Activated CD8-positive, alpha-beta T cell treated with anti-CD3 and anti-CD28 coated beads for 36 hours (primary cell): ENCODE results near the gene CRIP2. TPM values are rescaled to one million over a fixed set of nuclear protein-coding genes. Genes with fewer than 3 reads are reported as not detected.
A peak's percentile ranks its signal among the peaks of the same experiment; 100 is the strongest.

ENCODE experiments used
- ATAC-seq: fragments of 200-7000 bp; cut with Tn5 transposase; one replicate; pipeline ENCODE4 v1.10.0; 2021; ENCODE audit warnings: mild to moderate bottlenecking, moderate library complexity
- CTCF ChIA-PET: fragments of 350-600 bp; sonication (Branson Sonifier 250); formaldehyde crosslinking; loops from one replicate; lab custom pipeline; 2021; ENCODE audit warnings: antibody characterized with exemption; lab: Charles Lee
- POLR2A ChIA-PET: fragments of 350-600 bp; sonication (Branson Sonifier 250); formaldehyde crosslinking; loops from one replicate; lab custom pipeline; 2021; ENCODE audit warnings: antibody characterized with exemption; lab: Charles Lee
- DNase-seq: peaks from one replicate; pipeline ENCODE4 v3.0.0-alpha.2; 2020
- H3K27ac Mint-ChIP-seq: one replicate; pipeline ENCODE4 v1.8.0; 2021; ENCODE audit warnings: mild to moderate bottlenecking, mixed read lengths
- H3K27me3 Mint-ChIP-seq: one replicate; pipeline ENCODE4 v1.8.0; 2021; ENCODE audit warnings: mixed read lengths
- H3K36me3 Mint-ChIP-seq: one replicate; pipeline ENCODE4 v1.8.0; 2021; ENCODE audit warnings: low read depth, mixed read lengths
- H3K4me1 Mint-ChIP-seq: one replicate; pipeline ENCODE4 v1.8.0; 2021; ENCODE audit warnings: low read depth, mixed read lengths
- H3K4me3 Mint-ChIP-seq: one replicate; pipeline ENCODE4 v1.8.0; 2021; ENCODE audit warnings: mild to moderate bottlenecking, moderate library complexity, mixed read lengths
- H3K9me3 Mint-ChIP-seq: one replicate; pipeline ENCODE4 v1.8.0; 2021; ENCODE audit warnings: mixed read lengths
- intact Hi-C: fragments of 100-400 bp; cut with micrococcal nuclease; formaldehyde crosslinking; loops from one replicate; pipeline ENCODE4 v1.10.0; 2022
- total RNA-seq, 2 experiments: library from RNA; stranded (reverse); gene quantifications; one replicate each; pipeline ENCODE4 v1.2.3, GENCODE V29; 2021
- TF ChIP-seq, protein P1 (sequence below): fragments of 200-600 bp; IDR thresholded peaks from one replicate; pipeline ENCODE4 v1.8.0; 2022; ENCODE audit warnings: antibody characterized with exemption, mild to moderate bottlenecking

CRIP2 gene
- total RNA-seq, 2 experiments from 2014 or later: 0.45 TPM; not detected in 1

DNA sequence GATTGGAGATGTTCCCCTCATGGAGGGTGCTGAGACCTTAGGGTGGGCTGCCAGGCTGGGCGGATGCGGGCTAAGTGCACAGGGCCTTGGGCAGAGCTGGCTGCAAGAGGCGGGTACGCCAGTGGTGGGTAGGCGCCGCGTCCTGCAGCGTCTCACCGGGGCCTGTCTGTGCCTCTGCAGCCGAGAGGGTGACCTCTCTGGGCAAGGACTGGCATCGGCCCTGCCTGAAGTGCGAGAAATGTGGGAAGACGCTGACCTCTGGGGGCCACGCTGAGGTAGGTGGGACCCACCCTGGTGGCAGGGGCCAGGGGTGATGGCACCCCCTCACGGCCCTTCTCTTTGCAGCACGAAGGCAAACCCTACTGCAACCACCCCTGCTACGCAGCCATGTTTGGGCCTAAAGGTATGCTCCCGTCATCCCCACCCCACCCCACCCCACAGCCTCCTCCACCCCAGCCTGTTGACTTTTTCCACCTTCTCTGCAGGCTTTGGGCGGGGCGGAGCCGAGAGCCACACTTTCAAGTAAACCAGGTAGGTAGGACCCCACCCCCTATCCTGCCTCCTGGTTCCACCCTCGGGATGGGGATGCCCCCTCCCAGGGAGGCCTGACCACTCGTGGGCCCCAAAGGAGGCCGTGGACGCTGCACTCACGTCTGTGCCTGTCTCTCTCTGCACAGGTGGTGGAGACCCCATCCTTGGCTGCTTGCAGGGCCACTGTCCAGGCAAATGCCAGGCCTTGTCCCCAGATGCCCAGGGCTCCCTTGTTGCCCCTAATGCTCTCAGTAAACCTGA is 13.6 kb downstream of the CRIP2 start:
- Mint-ChIP-seq H3K27me3 (no peaks in the 10 kb centered on the region), H3K36me3 (no peaks in the 10 kb centered on the region), H3K4me3 (peak overlapping the region; percentile 75), H3K27ac (peak overlapping the region; percentile 66), H3K9me3 (no peaks in the 10 kb centered on the region), H3K4me1 (peaks cover 33% of the 10 kb centered on the region)
- ChIA-PET POLR2A (interaction anchor here (0.5 to 3.3 kb wide), 3 partner anchors 20 to 91 kb away, joined by 3 to 11 read pairs (median 3); no protein-coding TSS in a partner anchor), CTCF (interaction anchor here (1.2 to 3.2 kb wide), 2 partner anchors 13 to 116 kb away, joined by 4 to 84 read pairs; no protein-coding TSS in a partner anchor)
- ATAC-seq (no peak), DNase-seq (peak; percentile 46)
- intact Hi-C loops: loop anchor here (5.0 kb wide), 1 partner anchor 116 kb away; no protein-coding TSS in a partner anchor
- TF ChIP-seq, protein P1, sequence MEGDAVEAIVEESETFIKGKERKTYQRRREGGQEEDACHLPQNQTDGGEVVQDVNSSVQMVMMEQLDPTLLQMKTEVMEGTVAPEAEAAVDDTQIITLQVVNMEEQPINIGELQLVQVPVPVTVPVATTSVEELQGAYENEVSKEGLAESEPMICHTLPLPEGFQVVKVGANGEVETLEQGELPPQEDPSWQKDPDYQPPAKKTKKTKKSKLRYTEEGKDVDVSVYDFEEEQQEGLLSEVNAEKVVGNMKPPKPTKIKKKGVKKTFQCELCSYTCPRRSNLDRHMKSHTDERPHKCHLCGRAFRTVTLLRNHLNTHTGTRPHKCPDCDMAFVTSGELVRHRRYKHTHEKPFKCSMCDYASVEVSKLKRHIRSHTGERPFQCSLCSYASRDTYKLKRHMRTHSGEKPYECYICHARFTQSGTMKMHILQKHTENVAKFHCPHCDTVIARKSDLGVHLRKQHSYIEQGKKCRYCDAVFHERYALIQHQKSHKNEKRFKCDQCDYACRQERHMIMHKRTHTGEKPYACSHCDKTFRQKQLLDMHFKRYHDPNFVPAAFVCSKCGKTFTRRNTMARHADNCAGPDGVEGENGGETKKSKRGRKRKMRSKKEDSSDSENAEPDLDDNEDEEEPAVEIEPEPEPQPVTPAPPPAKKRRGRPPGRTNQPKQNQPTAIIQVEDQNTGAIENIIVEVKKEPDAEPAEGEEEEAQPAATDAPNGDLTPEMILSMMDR: no peak

DNA sequence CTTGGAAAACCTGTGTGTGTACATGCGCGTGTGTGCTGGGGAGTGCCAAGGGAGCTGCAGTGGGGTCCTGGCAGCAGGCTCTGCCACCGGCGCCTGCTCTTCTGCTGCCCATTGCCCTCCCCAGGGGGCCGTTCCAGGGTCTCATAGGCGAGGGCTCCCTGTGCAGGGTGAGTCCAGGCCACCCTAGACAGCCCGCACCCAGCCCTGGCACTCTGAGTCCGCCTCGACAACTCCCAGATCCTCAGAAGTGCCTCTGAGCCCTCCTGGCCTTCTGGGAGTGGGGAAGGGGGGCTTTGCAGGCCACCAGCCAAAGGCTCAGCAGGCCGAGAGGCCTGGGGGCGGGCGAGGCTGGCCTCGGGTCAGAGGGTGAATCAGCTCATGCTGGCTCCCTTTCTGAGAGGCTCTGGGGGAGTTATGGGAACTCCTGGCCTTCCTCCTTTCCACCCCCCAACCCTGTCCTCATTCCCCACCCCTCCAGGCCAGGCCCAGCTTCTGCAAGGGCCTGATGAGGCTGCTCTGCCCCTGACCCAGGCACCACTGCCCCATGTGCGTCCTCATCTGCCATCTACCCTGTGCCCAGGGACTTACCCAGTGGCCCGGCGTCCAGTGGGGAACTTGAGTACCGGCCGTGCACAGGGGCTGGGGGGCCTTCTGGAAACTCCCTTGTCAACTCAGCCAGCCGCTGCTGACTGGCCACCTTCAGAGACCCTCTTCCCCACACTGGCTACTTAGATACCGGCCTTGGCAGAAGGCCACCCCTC is 14.3 kb downstream of the CRIP2 start:
- Mint-ChIP-seq H3K9me3 (no peaks in the 10 kb centered on the region), H3K4me3 (peak overlapping the region; percentile 75), H3K27me3 (no peaks in the 10 kb centered on the region), H3K36me3 (no peaks in the 10 kb centered on the region), H3K4me1 (peaks cover 33% of the 10 kb centered on the region), H3K27ac (peak overlapping the region; percentile 88)
- intact Hi-C loops: loop anchor here (5.0 kb wide), 1 partner anchor 117 kb away; no protein-coding TSS in a partner anchor
- ChIA-PET POLR2A (interaction anchor here (0.5 to 3.3 kb wide), 6 partner anchors 8 to 91 kb away, joined by 3 to 24 read pairs (median 3); no protein-coding TSS in a partner anchor), CTCF (interaction anchor here (0.7 to 4.3 kb wide), 31 partner anchors 8 to 670 kb away, joined by 3 to 84 read pairs (median 4); partner anchors contain the start of genes BTBD6, CDCA4 and PACS2)
- DNase-seq (peak; percentile 22), ATAC-seq (no peak)
- TF ChIP-seq, protein P1: no peak

DNA sequence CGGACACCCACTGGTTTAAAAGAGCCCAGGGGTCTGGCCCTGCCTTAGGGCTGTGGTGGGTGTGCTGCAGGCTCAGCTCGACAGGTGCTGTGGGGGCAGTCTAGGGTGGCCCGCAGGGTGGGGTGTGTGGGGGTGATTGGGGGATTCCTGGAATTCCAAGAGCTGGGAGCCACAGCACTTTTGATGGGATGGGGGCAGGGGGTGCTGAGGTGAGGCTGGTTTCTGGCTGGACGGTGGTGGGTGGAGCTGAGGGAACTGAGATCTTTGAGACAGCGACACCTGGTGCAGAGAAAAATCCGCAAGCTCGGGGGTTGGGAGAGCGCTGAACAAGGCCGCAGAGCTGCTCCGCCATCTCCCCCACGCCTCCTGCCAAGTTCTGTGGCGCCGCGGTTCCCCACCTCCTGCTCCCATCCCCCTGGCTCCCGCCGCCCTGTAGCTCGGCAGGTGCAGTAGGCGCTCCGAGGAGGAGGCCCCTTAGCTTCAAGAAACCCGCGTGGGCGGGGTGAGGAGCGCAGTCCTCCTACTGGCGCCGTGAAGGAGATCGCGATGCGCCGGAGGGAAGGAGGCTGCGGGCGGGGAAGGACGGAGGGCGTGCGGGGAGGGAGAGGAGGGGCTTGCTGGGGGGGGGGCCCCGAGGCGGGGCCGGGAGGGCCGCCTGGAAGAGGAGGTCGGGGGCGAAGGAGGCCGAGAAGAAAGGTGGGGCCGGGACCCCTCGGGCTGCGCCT is 15.1 kb downstream of the CRIP2 start:
- ChIA-PET CTCF (interaction anchor here (0.7 to 4.3 kb wide), 37 partner anchors 8 to 671 kb away, joined by 3 to 84 read pairs (median 4); partner anchors contain the start of genes BRF1, BTBD6, CDCA4 and PACS2), POLR2A (interaction anchor here (0.8 to 3.3 kb wide), 7 partner anchors 8 to 118 kb away, joined by 3 to 24 read pairs (median 3); no protein-coding TSS in a partner anchor)
- Mint-ChIP-seq H3K36me3 (no peaks in the 10 kb centered on the region), H3K27me3 (no peaks in the 10 kb centered on the region), H3K9me3 (no peaks in the 10 kb centered on the region), H3K27ac (peak overlapping the region; percentile 88), H3K4me1 (peaks cover 28% of the 10 kb centered on the region), H3K4me3 (peak overlapping the region; percentile 67)
- intact Hi-C loops: loop anchor here (5.0 kb wide), 1 partner anchor 117 kb away; no protein-coding TSS in a partner anchor
- peak; percentile 96 for DNase-seq
- peak; percentile 5 for ATAC-seq
- TF ChIP-seq, protein P1: peak; percentile 49

DNA sequence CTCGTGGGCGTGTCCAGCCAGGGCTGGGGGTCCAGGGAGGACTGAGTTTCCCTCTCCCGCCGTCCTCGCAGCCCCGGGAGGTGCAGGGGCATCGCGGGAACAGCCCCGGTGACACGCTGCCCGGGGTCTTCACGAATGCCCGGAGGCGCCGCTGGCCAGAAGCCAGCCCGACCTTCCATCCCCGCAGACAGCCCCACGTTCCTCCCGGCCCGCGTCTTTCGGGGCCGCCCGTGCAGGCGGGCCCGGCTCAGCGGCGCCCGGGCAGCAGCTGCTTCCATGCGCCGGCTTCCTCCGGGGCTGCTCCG is 15.6 kb downstream of the CRIP2 start:
- DNase-seq (no peak), ATAC-seq (peak; percentile 0)
- CTCF ChIA-PET: interaction anchor here (0.7 to 4.3 kb wide), 32 partner anchors 8 to 671 kb away, joined by 3 to 84 read pairs (median 4); partner anchors contain the start of genes BRF1, BTBD6 and CDCA4
- Mint-ChIP-seq H3K9me3 (no peaks in the 10 kb centered on the region), H3K4me1 (peaks cover 27% of the 10 kb centered on the region), H3K27me3 (no peaks in the 10 kb centered on the region), H3K36me3 (no peaks in the 10 kb centered on the region), H3K27ac (no peak overlapping the region), H3K4me3 (peak overlapping the region; percentile 67)
- TF ChIP-seq, protein P1: no peak
- POLR2A ChIA-PET: interaction anchor here (1.1 to 3.3 kb wide), 5 partner anchors 9 to 118 kb away, joined by 3 to 24 read pairs (median 3); no protein-coding TSS in a partner anchor
- intact Hi-C loops: no loop called here
